CD4-positive, CD25-positive, alpha-beta regulatory T cell (primary cell): Measurements from ENCODE around the gene BTN3A1. TPM values are rescaled to one million over a fixed set of nuclear protein-coding genes. Genes with fewer than 3 reads are reported as not detected.
A peak's percentile ranks its signal among the peaks of the same experiment; 100 is the strongest.

Experiments
- ATAC-seq, 2 donors: fragments of 150-1000 bp; cut with Tn5 transposase; one replicate each; pipeline ENCODE4 v1.10.0; 2021; ENCODE audit warnings: low read depth in 2 of 2, moderate number of reproducible peaks in 2 of 2, moderate library complexity in 1 of 2
- DNase-seq, 3 donors: peaks; one replicate each; pipeline versions ENCODE4 v3.0.0 to v3.0.0-alpha.2; 2012 to 2022; ENCODE audit warnings: mixed read lengths in 1 of 3
- H3K27ac ChIP-seq: one replicate; pipeline ENCODE4 v1.7.0; 2013; ENCODE audit warnings: mild to moderate bottlenecking, low read length; ENCODE audit not compliant: insufficient read depth, poor library complexity, severe bottlenecking
- H3K27me3 ChIP-seq: one replicate; pipeline ENCODE4 v1.7.0; 2013; ENCODE audit warnings: low read length; ENCODE audit not compliant: control insufficient read depth, insufficient read depth
- H3K36me3 ChIP-seq: one replicate; pipeline ENCODE4 v1.7.0; 2013; ENCODE audit warnings: mild to moderate bottlenecking, low read length, moderate library complexity; ENCODE audit not compliant: control insufficient read depth, insufficient read depth
- H3K4me1 ChIP-seq: 2 replicates; pipeline ENCODE4 v1.7.0; 2013; ENCODE audit warnings: mild to moderate bottlenecking, low read length; ENCODE audit not compliant: insufficient read depth, control insufficient read depth, poor library complexity, severe bottlenecking
- H3K4me3 ChIP-seq: one replicate; pipeline ENCODE4 v1.7.0; 2013; ENCODE audit warnings: low read depth, mild to moderate bottlenecking, low read length, moderate library complexity
- H3K9me3 ChIP-seq, 2 experiments: 1 replicate in 1 of 2; 2 replicates in 1 of 2; pipeline ENCODE4 v1.7.0; 2013; ENCODE audit warnings: low read length in 2 of 2, mild to moderate bottlenecking in 1 of 2, moderate library complexity in 1 of 2; ENCODE audit not compliant: control insufficient read depth in 2 of 2
- H3K27ac Mint-ChIP-seq, 3 donors: one replicate each; pipeline ENCODE4 v1.8.0; 2020 to 2022; ENCODE audit warnings: mild to moderate bottlenecking in 3 of 3, mixed read lengths in 3 of 3, moderate library complexity in 2 of 3
- H3K27me3 Mint-ChIP-seq: one replicate; pipeline ENCODE4 v1.8.0; 2022; ENCODE audit warnings: mild to moderate bottlenecking, mixed read lengths
- H3K36me3 Mint-ChIP-seq: one replicate; pipeline ENCODE4 v1.8.0; 2020; ENCODE audit warnings: mixed read lengths
- H3K4me1 Mint-ChIP-seq, 4 donors: one replicate each; pipeline ENCODE4 v1.8.0; 2020 to 2022; ENCODE audit warnings: mixed read lengths in 4 of 4, mild to moderate bottlenecking in 1 of 4
- H3K4me3 Mint-ChIP-seq, 4 donors: one replicate each; pipeline ENCODE4 v1.8.0; 2020 to 2022; ENCODE audit warnings: mild to moderate bottlenecking in 4 of 4, mixed read lengths in 4 of 4, moderate library complexity in 3 of 4
- H3K9me3 Mint-ChIP-seq, 7 donors: one replicate each; pipeline ENCODE4 v1.8.0; 2020 to 2022; ENCODE audit warnings: mixed read lengths in 7 of 7, mild to moderate bottlenecking in 3 of 7, moderate library complexity in 2 of 7
- polyA plus RNA-seq, 4 donors: library from polyadenylated mRNA; unstranded; fragments of 300-500 nt; fragmentation: Illumina TruSeq; gene quantifications; one replicate each; pipeline ENCODE4 v1.2.3, GENCODE V29; 2021
- total RNA-seq: library from RNA; stranded (reverse); gene quantifications from one replicate; pipeline ENCODE4 v1.2.3, GENCODE V29; 2022

The BTN3A1 gene
- total and polyA plus RNA-seq, 5 donors from 2014 or later: 67.4 to 279 (median 72.0) TPM

DNA sequence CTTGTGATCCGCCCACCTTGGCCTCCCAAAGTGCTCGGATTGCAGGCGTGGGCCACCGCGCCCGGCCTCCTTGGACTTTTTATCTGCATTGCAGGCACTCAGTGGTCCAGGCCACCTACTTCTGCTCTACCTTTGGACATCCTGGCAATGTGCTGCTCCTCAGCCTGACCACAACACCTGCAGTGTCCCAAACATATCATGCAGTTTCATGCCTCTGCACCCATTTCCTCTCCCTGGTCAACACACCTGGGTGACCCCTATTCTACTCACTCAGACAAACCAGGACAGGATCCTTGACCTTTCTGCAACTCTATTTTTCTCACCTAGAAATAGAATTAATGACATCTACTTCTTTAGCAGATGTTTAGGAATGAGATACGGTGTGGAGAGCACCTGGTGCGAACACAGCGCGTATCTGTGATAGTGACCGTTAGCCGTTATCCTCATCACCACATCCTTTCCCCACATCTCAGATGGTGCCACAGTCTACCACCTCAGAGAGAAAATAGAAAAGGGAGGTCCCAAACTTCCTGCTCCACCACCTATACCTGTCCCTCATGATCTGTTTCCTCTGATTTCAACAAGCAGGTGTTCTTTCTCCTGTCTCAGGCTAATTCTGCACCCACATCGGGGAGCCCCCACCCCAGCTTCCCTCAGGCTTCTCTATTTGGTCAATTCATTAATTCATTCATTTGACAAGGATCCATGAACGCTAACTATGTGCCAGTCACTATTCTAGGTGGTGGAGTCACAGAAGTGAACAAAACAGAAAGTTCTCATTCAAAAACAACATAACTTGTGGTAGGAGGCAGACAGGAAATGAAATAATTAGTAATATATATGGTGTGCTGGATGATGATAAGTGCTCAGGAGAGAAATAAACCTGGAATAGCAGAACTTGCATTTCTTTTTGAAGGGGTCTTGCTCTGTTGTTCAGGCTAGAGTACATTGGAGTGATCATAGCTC is 41.3 kb upstream of the BTN3A1 start:
- ATAC-seq: peak; percentile 40 to 44
- Mint-ChIP-seq H3K4me3 (peak overlapping the region; percentile 80 to 91 (median 86)), H3K36me3 (no peaks in the 10 kb centered on the region), H3K27ac (peak overlapping the region in 2 of 3 donors; percentile 96 to 97), H3K27me3 (no peaks in the 10 kb centered on the region), H3K9me3 (no peaks in the 10 kb centered on the region), H3K4me1 (peaks cover 21 to 53% (median 45%) of the 10 kb centered on the region in 4 donors)
- H3K4me1 ChIP-seq: peaks cover 56% of the 10 kb centered on the region
- peak in 2 of 3 donors; percentile 48 to 71 for DNase-seq
- H3K36me3 ChIP-seq: no peaks in the 10 kb centered on the region
- no peaks in the 10 kb centered on the region for H3K27me3 ChIP-seq
- peak overlapping the region; percentile 83 for H3K27ac ChIP-seq
- peak overlapping the region; percentile 75 for H3K4me3 ChIP-seq
- no peaks in the 10 kb centered on the region for H3K9me3 ChIP-seq

DNA sequence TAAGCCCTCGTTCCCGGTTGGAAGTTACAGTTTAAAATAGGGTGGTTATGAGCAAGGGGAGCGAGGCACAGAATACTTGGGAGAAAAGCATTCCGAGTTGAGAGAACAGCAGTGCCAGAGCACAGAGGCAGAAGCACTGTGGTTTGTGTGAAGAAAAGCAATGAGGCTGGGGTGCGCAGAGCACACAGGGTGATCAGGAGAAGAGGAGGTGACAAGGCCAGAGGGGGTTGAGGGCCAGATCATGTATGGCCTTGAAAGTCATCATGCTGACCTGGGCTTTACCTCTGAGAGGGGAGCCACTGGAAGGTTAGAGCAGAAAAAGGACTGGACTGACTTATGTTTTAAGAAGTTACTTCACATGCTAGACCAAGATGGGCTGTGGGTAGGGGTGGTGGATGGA is 40.5 kb upstream of the BTN3A1 start:
- peaks cover 62% of the 10 kb centered on the region for H3K4me1 ChIP-seq
- no peaks in the 10 kb centered on the region for H3K27me3 ChIP-seq
- H3K36me3 ChIP-seq: no peaks in the 10 kb centered on the region
- Mint-ChIP-seq H3K27ac (peak overlapping the region in 2 of 3 donors; percentile 96 to 97), H3K27me3 (no peaks in the 10 kb centered on the region), H3K36me3 (no peaks in the 10 kb centered on the region), H3K4me3 (peak overlapping the region; percentile 80 to 91 (median 86)), H3K9me3 (no peaks in the 10 kb centered on the region), H3K4me1 (peaks cover 21 to 50% (median 46%) of the 10 kb centered on the region in 4 donors)
- ATAC-seq (no peak), DNase-seq (no peak)
- peak overlapping the region; percentile 75 for H3K4me3 ChIP-seq
- H3K9me3 ChIP-seq: no peaks in the 10 kb centered on the region
- peak overlapping the region; percentile 83 for H3K27ac ChIP-seq

DNA sequence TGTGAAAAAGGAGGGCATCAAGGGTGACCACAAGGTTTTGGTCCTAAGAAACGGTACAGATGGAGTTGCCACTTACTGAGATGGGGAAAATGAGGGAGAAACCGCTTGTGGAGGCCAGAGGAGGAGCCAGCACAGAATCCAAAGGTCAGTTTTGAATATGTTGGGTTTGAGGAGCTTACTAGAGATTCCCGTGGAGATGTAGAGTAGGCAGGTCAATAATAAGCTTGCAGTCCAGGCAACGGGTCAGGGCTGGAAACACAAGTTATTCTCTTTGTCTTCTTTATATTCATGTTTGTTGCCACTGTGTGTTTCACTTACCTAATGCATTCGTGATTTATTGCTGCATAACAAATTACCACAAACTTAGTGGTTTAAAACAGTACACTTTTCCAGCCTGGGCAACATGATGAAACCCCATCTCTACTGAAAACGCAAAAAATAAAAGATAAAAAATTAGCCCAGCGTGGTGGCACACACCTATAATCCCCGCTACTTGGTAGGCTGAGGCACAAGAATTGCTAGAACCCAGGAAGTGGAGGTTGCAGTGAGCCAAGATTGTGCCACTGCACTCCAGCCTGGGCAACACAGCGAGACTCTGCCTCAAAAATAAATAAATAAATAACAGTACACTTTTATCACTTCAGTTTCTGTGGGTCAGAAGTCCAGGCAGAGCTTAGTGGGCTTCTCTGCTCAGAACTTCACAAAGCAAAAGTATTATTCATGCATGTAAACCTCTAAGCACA is 39.8 kb upstream of the BTN3A1 start:
- Mint-ChIP-seq H3K36me3 (peaks cover 3% of the 10 kb centered on the region), H3K27ac (peak overlapping the region in 2 of 3 donors; percentile 96 to 97), H3K4me3 (peak overlapping the region in 2 of 4 donors; percentile 80 to 87), H3K9me3 (no peaks in the 10 kb centered on the region), H3K27me3 (no peaks in the 10 kb centered on the region), H3K4me1 (peaks cover 24 to 56% (median 50%) of the 10 kb centered on the region in 4 donors)
- Histone ChIP-seq H3K27me3 (no peaks in the 10 kb centered on the region), H3K36me3 (no peaks in the 10 kb centered on the region), H3K9me3 (no peaks in the 10 kb centered on the region), H3K27ac (peak overlapping the region; percentile 94), H3K4me1 (peaks cover 70% of the 10 kb centered on the region), H3K4me3 (no peak overlapping the region)
- ATAC-seq (no peak), DNase-seq (no peak)

DNA sequence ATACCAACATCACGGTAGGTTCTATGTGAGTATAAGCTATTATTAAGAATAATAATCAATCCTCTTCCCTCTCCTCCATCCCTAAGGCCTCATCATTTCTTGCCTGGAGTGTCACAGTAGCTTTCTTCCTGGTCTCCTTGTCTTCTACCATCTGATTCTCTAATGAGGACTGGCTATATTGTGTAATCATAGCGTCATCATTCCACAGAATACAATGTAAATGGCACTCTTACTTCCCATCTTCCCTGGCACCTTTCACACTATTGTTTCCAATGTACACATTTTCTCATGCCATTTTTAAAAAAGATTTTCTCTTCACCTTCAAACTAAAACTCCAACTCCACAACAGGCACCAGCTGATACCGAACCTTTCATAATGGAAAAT is 39.2 kb upstream of the BTN3A1 start:
- Mint-ChIP-seq H3K9me3 (no peaks in the 10 kb centered on the region), H3K27ac (peak overlapping the region in 2 of 3 donors; percentile 22 to 85), H3K27me3 (no peaks in the 10 kb centered on the region), H3K36me3 (peaks cover 7% of the 10 kb centered on the region), H3K4me1 (peaks cover 26 to 61% (median 53%) of the 10 kb centered on the region in 4 donors), H3K4me3 (peak overlapping the region in 3 of 4 donors; percentile 8 to 61 (median 50))
- ATAC-seq: no peak
- Histone ChIP-seq H3K27ac (peak overlapping the region; percentile 94), H3K36me3 (no peaks in the 10 kb centered on the region), H3K9me3 (no peaks in the 10 kb centered on the region), H3K4me3 (no peak overlapping the region), H3K4me1 (peaks cover 72% of the 10 kb centered on the region), H3K27me3 (no peaks in the 10 kb centered on the region)
- no peak for DNase-seq

DNA sequence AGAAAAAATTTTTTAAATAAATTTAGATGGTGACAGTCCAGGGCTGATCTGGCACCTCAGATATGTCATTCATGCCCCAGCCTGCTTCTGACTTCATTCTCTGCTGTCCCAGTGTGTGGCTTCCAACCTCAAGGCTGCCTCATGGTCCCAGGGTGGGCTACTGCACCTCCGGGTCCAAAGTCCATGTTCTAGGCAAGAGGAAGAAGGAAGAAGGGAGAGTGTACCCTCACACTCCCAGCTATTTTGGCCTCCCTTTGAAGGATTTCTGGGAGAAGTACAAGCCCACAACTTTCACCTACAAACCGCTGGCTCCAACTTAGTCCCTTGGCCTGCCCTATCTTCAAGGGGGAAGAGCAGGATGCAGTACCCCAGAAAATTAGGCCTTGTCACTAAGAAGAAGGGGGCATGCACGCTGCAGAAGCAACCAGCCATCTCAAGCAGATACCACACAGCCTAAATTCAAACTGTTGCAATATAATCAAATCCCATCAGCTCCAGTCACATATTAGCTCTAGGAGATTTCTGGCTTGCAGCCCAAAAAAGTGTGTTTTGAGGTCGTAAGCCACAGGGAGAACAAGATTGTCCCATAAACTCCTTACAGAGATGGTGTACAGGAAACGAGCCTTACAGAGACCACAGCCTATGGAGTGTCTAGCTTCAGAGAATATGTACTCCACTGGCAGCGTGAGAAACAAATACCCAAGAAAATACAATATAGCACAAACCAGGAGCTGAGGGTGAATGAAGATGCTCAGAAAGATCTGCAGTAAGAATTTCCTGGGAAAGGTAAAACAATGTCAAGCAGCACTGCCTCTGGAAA is 38.0 kb upstream of the BTN3A1 start:
- no peak overlapping the region for H3K4me3 Mint-ChIP-seq
- H3K27ac Mint-ChIP-seq: no peak overlapping the region
- Histone ChIP-seq H3K9me3 (no peaks in the 10 kb centered on the region), H3K4me1 (peaks cover 66% of the 10 kb centered on the region), H3K27me3 (no peaks in the 10 kb centered on the region), H3K36me3 (peaks cover 2% of the 10 kb centered on the region), H3K4me3 (peak overlapping the region; percentile 97), H3K27ac (peak overlapping the region; percentile 94)
- no peaks in the 10 kb centered on the region for H3K9me3 Mint-ChIP-seq
- no peaks in the 10 kb centered on the region for H3K27me3 Mint-ChIP-seq
- ATAC-seq (peak; percentile 17 to 25), DNase-seq (peak in 2 of 3 donors; percentile 40 to 61)
- H3K4me1 Mint-ChIP-seq: peaks cover 23 to 61% (median 50%) of the 10 kb centered on the region in 4 donors
- H3K36me3 Mint-ChIP-seq: peaks cover 12% of the 10 kb centered on the region

DNA sequence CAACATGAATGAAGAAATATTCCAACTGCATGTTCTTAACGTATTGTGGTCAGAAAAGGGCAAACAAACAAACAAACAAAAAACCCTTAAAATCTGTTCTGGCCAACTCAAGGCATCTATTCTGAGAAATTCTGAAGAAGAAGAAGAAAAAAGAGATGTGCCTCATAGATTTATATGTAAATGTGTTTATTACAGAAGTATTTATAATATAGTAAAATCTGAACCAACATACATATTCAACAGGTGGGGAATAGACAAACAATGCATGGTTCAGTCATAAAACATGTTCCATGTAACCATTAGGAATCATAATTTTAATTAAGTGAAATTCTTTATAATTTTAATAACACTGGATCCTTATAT is 36.5 kb upstream of the BTN3A1 start:
- H3K9me3 ChIP-seq: no peaks in the 10 kb centered on the region
- Mint-ChIP-seq H3K27me3 (no peaks in the 10 kb centered on the region), H3K9me3 (no peaks in the 10 kb centered on the region), H3K4me1 (peaks cover 26 to 66% (median 61%) of the 10 kb centered on the region in 4 donors), H3K27ac (no peak overlapping the region), H3K36me3 (peaks cover 26% of the 10 kb centered on the region), H3K4me3 (peak overlapping the region in 1 of 4 donors; percentile 95)
- DNase-seq: no peak
- no peaks in the 10 kb centered on the region for H3K27me3 ChIP-seq
- H3K36me3 ChIP-seq: peaks cover 17% of the 10 kb centered on the region
- H3K27ac ChIP-seq: peak overlapping the region; percentile 94
- peaks cover 74% of the 10 kb centered on the region for H3K4me1 ChIP-seq
- ATAC-seq: no peak
- peak overlapping the region; percentile 97 for H3K4me3 ChIP-seq

DNA sequence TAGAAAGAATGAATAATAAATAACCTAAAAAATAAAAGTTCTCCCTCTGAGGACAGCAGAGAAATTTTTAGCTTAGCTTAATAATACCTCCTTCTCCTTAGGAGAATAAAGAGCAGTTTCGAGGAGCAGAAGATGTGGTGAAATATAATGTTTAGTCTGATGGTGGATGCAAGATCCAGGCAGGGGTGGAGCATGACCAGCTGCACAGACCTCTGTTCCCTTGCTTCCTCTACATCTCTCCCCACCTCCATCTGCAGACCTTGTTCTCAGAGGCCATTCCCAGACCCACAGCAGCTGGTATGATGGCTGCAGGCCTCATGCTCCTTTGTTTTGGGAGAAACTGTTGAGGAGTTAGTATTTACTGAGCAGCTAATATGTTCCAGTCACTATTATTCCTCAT is 35.6 kb upstream of the BTN3A1 start:
- H3K27me3 ChIP-seq: no peaks in the 10 kb centered on the region
- Mint-ChIP-seq H3K27me3 (no peaks in the 10 kb centered on the region), H3K4me1 (peaks cover 22 to 66% (median 58%) of the 10 kb centered on the region in 4 donors), H3K9me3 (no peaks in the 10 kb centered on the region), H3K27ac (peak overlapping the region; percentile 18 to 87 (median 78)), H3K36me3 (peaks cover 31% of the 10 kb centered on the region), H3K4me3 (peak overlapping the region in 1 of 4 donors; percentile 95)
- ATAC-seq: no peak
- peak in 1 of 3 donors; percentile 19 for DNase-seq
- H3K4me3 ChIP-seq: peak overlapping the region; percentile 97
- peaks cover 19% of the 10 kb centered on the region for H3K36me3 ChIP-seq
- H3K27ac ChIP-seq: peak overlapping the region; percentile 94
- H3K4me1 ChIP-seq: peaks cover 74% of the 10 kb centered on the region
- no peaks in the 10 kb centered on the region for H3K9me3 ChIP-seq
